GM12892 (cell line): ENCODE data around the gene KAT6B.

Experiments used
- DNase-seq: peaks from one replicate; pipeline ENCODE4 v3.0.0; 2011; ENCODE audit not compliant: insufficient read length
- FAIRE-seq: peaks from 2 replicates; lab custom pipeline; 2011; peaks lifted over from hg19 to GRCh38; lab: Jason Lieb, UNC
- POLR2A ChIP-seq: IDR thresholded peaks from 2 replicates; pipeline ENCODE4 v1.6.1; 2011; ENCODE audit warnings: low read depth, low read length, control low read depth
- POLR2AphosphoS5 ChIP-seq: IDR thresholded peaks from 2 replicates; pipeline ENCODE4 v1.6.1; 2011; ENCODE audit warnings: low read depth, low read length, control low read depth
- TAF1 ChIP-seq: IDR thresholded peaks from 2 replicates; pipeline ENCODE4 v1.6.1; 2011; ENCODE audit warnings: low read depth, mild to moderate bottlenecking, control low read depth, low read length, borderline replicate concordance

The KAT6B gene

DNA sequence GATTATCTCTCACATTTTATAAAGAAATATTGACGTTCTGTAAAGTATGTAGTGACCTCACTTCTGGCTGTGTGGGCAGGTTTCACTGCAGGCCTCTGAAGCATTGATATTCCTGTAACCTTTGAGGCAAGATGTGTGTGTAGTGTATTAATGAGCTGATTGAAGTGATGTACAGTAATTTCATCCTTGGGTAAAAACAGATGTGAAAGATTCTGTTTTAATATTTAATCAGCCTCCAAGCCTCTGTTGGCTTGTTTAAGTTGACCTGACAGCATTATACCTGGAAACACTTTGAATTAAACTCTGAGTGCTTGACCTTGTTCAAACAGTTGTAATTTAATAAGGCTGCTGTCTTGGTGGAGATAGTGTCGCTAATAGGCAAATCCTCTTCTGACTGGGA lies 74.9 kb downstream of the KAT6B start:
- DNase-seq, result no peak
- FAIRE-seq, result no peak
- TF ChIP-seq TAF1, result no peak
- no peak for TF ChIP-seq POLR2A
- no peak for TF ChIP-seq POLR2AphosphoS5

DNA sequence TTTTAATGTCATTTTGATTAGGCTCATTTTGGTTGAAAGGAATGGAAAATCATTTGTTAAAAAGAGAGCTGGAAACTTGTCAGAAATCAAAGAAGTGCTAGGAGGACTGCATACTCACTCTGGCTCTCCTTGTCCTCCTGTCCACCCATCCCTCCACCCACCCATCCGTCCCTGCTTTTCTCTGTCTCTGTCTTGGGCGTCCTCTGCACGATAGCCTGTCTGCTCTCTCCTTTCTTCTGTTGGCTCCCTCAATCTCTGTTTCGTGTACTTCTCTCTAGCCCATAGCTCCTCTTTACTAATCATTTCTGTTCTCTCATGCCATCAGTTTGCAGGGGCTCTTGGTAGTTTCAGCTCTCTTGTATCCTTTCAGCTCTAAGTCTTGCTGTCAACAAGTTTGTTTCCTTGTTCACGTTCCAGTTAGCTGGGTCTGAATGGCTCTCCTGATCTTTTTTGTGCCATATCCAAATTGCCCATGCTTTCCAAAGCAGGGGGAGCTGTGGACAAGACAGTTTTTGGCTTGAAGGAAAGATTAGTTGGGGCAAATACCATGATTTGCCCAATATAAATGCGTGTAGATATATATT lies 75.6 kb downstream of the KAT6B start:
- no peak for FAIRE-seq
- TF ChIP-seq POLR2A (no peak), POLR2AphosphoS5 (no peak), TAF1 (no peak)
- no peak for DNase-seq

- FAIRE-seq (no peak), DNase-seq (no peak)
- TF ChIP-seq POLR2A (no peak), TAF1 (no peak), POLR2AphosphoS5 (no peak)
These were observed 77.1 kb downstream of the KAT6B start for GRCh38 chr10:74903491-74903890.

DNA sequence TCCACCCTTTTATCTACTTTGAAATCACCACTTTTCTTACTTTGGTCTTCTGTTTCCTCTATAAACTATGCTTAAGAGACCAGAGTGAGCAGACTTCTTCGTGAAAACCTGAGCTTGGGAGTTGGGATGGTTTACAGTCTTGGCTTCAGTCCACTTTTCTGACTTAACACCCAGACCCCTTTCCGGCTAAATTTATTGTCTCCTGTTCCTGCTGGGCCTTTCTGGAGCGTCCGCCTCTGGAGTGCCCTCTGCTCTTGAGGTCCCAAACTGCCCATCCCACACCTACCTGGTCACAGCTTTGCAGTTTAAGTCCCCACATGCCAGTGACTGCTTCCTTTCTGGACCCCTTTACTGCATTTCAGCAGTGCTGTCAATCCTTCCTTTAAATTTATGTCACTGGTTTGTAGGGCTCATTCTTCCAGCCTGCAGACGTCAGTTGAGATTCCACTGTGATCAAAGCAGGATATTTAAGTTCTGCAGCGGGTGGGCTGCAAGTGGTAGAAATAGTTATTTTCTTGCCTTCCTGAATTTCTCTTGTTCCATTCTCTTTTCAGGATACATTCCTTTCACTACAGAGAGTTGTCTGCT lies 80.3 kb downstream of the KAT6B start:
- FAIRE-seq (no peak), DNase-seq (no peak)
- no peak for TF ChIP-seq POLR2A
- no peak for TF ChIP-seq TAF1
- no peak for TF ChIP-seq POLR2AphosphoS5

DNA sequence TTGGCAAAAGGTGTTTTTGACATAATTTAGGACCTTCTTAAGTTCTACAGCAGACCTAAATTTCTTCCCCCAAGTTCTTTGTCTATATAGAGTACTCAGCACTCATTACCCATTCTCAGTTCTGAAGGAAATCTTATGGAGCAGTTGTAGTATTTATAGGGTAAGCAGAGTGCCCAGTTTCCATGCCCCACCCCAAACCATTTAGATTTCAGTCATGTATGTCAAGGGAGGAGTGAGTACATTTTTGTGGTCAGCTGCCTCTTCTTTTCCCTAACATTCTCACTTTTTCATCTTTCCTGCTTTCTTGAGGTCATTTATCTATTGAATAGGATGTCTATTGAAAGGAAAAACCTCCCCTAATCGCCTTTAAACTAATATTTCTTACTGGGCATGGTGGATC lies 83.3 kb downstream of the KAT6B start:
- TF ChIP-seq TAF1, result no peak
- TF ChIP-seq POLR2A, result no peak
- no peak for TF ChIP-seq POLR2AphosphoS5
- DNase-seq (no peak), FAIRE-seq (no peak)

- DNase-seq, result no peak
- FAIRE-seq, result no peak
- TF ChIP-seq POLR2AphosphoS5 (no peak), TAF1 (no peak), POLR2A (no peak)
These were observed 84.0 kb downstream of the KAT6B start for GRCh38 chr10:74910241-74910975.

DNA sequence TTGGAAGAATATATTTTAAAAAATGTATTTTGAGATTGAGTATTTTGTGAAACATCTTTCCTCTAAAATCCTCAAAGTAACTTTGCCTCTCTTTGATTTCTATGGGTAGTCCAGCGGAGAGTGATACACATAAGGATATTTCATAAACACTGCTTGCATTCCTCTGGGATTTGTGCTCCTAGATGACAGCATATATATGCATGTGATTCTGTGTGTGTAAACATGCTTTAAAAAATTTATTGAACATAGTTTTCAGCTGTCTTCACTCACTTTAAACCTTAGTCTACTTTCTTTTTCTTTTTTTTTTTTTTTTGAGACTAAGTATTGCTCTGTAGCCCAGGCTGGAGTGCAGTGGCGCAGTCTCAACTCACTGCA lies 84.6 kb downstream of the KAT6B start:
- no peak for DNase-seq
- FAIRE-seq, result no peak
- TF ChIP-seq POLR2A (no peak), POLR2AphosphoS5 (no peak), TAF1 (no peak)

GRCh38 chr10:74912182-74912581 lies 85.8 kb downstream of the KAT6B start:
- TF ChIP-seq POLR2AphosphoS5, result no peak
- TF ChIP-seq TAF1, result no peak
- no peak for TF ChIP-seq POLR2A
- no peak for FAIRE-seq
- DNase-seq, result no peak

- peak; percentile 81 for FAIRE-seq
- DNase-seq, result no peak
- TF ChIP-seq TAF1 (no peak), POLR2A (no peak), POLR2AphosphoS5 (no peak)
These were observed 86.3 kb downstream of the KAT6B start for GRCh38 chr10:74912682-74913081.

GRCh38 chr10:74913377-74913979 lies 87.1 kb downstream of the KAT6B start:
- no peak for TF ChIP-seq TAF1
- TF ChIP-seq POLR2AphosphoS5, result no peak
- no peak for DNase-seq
- peak; percentile 73 for FAIRE-seq

DNA sequence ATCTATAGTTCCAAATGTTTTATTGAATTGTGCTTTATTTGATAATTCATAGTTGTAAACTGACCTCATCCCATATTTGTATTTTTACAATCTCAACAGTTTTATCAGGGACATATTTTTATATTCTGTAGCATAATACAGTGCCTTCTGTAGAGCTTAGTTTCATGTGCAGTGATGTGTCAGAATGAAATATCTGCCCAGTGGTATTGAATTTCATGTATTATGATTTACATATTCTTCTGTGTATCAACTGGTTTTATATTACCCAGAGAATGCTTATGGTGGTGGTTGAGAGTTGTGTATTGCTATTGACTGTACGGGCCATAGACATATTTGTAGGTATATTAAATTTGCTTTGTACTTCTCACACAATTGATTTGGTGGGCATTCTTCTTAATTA lies 89.9 kb downstream of the KAT6B start:
- no peak for DNase-seq

DNA sequence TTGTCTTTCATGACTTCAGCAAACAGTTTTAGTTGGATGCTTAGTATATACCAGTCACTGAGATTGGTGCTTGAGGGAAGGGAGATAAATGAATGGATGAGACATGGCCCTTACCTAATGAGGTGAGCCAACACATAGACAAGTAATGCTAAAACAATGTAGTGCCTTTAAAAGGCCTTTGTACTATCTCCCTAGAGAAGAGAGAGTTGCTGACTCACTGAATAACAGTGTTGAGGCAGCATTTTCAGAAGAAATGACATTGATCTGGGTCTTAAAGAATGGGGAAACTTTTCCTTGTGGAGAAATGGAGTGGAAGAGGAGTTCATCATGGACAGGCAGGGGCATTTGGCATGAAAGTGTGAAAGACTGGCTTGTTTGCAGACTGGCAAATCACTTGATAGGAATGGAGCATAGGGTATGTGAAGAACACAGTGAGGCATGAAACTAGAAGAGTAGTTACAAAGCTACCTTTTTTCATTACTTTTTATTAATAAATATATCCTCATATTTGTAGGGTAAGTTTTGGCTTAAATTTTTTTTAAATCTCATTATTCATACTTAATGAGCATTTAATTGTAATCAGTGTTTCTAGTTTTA lies 91.2 kb downstream of the KAT6B start:
- FAIRE-seq (no peak), DNase-seq (no peak)
- TF ChIP-seq POLR2A (no peak), TAF1 (no peak), POLR2AphosphoS5 (no peak)

More for the DNA sequence above, 89.9 kb downstream of the KAT6B start:
- TF ChIP-seq TAF1, result no peak
- no peak for FAIRE-seq
